Measurements from ENCODE around the gene INO80E.

INO80E gene

GRCh38 chr16:29990883-29991570 is 5.0 kb upstream of the INO80E start:
- no peak for DNase-seq (ENCODE audit: extremely low spot score)
- CTCF ChIA-PET: no interaction called here
- POLR2A ChIA-PET: interaction anchor here (1.3 kb wide), 1 partner anchor 18 kb away, joined by 4 read pairs; no protein-coding TSS in a partner anchor
- TF ChIP-seq CTCF (IDR thresholded peaks at IDR 0.05; ENCODE audit: control extremely low read depth, extremely low read depth, low read depth, missing control alignments): no peak

- no peak for DNase-seq (ENCODE audit: extremely low spot score)
- no peak for TF ChIP-seq CTCF (IDR thresholded peaks at IDR 0.05; ENCODE audit: control extremely low read depth, extremely low read depth, low read depth, missing control alignments)
- ChIA-PET CTCF (no interaction called here), POLR2A (interaction anchor here (0.5 to 1.3 kb wide), 2 partner anchors 18 to 31 kb away, joined by 4 to 8 read pairs; no protein-coding TSS in a partner anchor)
These were observed 4.5 kb upstream of the INO80E start for GRCh38 chr16:29991571-29991904.

GRCh38 chr16:29992344-29992967 is 3.6 kb upstream of the INO80E start:
- TF ChIP-seq CTCF (IDR thresholded peaks at IDR 0.05; ENCODE audit: control extremely low read depth, extremely low read depth, low read depth, missing control alignments): no peak
- ChIA-PET POLR2A (no interaction called here), CTCF (interaction anchor here (1.5 to 2.0 kb wide), 2 partner anchors 19 to 176 kb away, joined by 3 to 8 read pairs; partner anchors contain the start of gene TAOK2)
- no peak for DNase-seq (ENCODE audit: extremely low spot score)

- ChIA-PET POLR2A (interaction anchor here (1.0 kb wide), 1 partner anchor 18 kb away, joined by 4 read pairs; no protein-coding TSS in a partner anchor), CTCF (interaction anchor here (1.0 to 2.0 kb wide), 5 partner anchors 20 to 208 kb away, joined by 3 to 8 read pairs (median 4); partner anchors contain the start of genes TAOK2 and TLCD3B)
- TF ChIP-seq CTCF (IDR thresholded peaks at IDR 0.05; ENCODE audit: control extremely low read depth, extremely low read depth, low read depth, missing control alignments): no peak
- no peak for DNase-seq (ENCODE audit: extremely low spot score)
These were observed 2.7 kb upstream of the INO80E start for GRCh38 chr16:29993191-29993902.

GRCh38 chr16:29993903-29994599 is 2.0 kb upstream of the INO80E start:
- ChIA-PET CTCF (interaction anchor here (0.9 to 2.0 kb wide), 7 partner anchors 8 to 209 kb away, joined by 3 to 8 read pairs (median 4); partner anchors contain the start of genes TAOK2 and TLCD3B), POLR2A (interaction anchor here (1.0 kb wide), 1 partner anchor 19 kb away, joined by 4 read pairs; no protein-coding TSS in a partner anchor)
- TF ChIP-seq CTCF (IDR thresholded peaks at IDR 0.05; ENCODE audit: control extremely low read depth, extremely low read depth, low read depth, missing control alignments): no peak
- DNase-seq (ENCODE audit: extremely low spot score): no peak

Measured in GM10248 (cell line).